DOHH2 (cell line): Measurements from ENCODE around the gene HSD17B11.

Experiments
- H3F3A ChIP-seq: fragments of 200-600 bp; sonication (generic), shearing (Covaris generic); 2 replicates; pipeline ENCODE4 v1.6.0; 2016; ENCODE audit warnings: antibody characterized with exemption, mild to moderate bottlenecking; ENCODE audit not compliant: control insufficient read depth, insufficient read depth
- H3K27ac ChIP-seq: fragments of 200-600 bp; sonication (generic); 2 replicates; pipeline ENCODE4 v1.5.1; 2014; ENCODE audit warnings: low read depth, mild to moderate bottlenecking, low read length, moderate library complexity
- H3K27me3 ChIP-seq: fragments of 200-600 bp; sonication (generic); 2 replicates; pipeline ENCODE4 v1.6.1; 2014; ENCODE audit warnings: mild to moderate bottlenecking, low read length, mixed read lengths; ENCODE audit not compliant: control insufficient read depth
- H3K36me3 ChIP-seq: fragments of 200-600 bp; sonication (generic); 2 replicates; pipeline ENCODE4 v1.6.1; 2014; ENCODE audit warnings: mild to moderate bottlenecking, low read length, moderate library complexity, mixed read lengths; ENCODE audit not compliant: control insufficient read depth
- H3K4me1 ChIP-seq: fragments of 200-600 bp; sonication (generic); 2 replicates; pipeline ENCODE4 v1.6.1; 2014; ENCODE audit warnings: mild to moderate bottlenecking, low read length, mixed read lengths; ENCODE audit not compliant: control insufficient read depth
- H3K4me2 ChIP-seq: fragments of 200-600 bp; sonication (generic); 2 replicates; pipeline ENCODE4 v1.6.0; 2014; ENCODE audit warnings: mild to moderate bottlenecking, low read length, moderate library complexity
- H3K4me3 ChIP-seq: fragments of 200-600 bp; sonication (generic); 2 replicates; pipeline ENCODE4 v1.5.1; 2014; ENCODE audit warnings: mild to moderate bottlenecking, low read length, mixed read lengths
- H3K79me2 ChIP-seq: fragments of 200-600 bp; sonication (generic); 2 replicates; pipeline ENCODE4 v1.6.1; 2014; ENCODE audit warnings: mild to moderate bottlenecking, low read length, mixed read lengths; ENCODE audit not compliant: control insufficient read depth
- H3K9me2 ChIP-seq: fragments of 200-600 bp; sonication (generic); replicated peaks from 2 replicates; pipeline ENCODE4 v1.6.1; 2014; ENCODE audit warnings: mild to moderate bottlenecking, low read length, mixed read lengths; ENCODE audit not compliant: control insufficient read depth
- H3K9me3 ChIP-seq: fragments of 200-600 bp; sonication (generic); 2 replicates; pipeline ENCODE4 v1.6.1; 2014; ENCODE audit warnings: antibody characterized with exemption, low read length, mixed read lengths; ENCODE audit not compliant: control insufficient read depth, insufficient read depth
- H4K20me1 ChIP-seq: fragments of 200-600 bp; sonication (generic); 2 replicates; pipeline ENCODE4 v1.6.0; 2014; ENCODE audit warnings: low read depth, mild to moderate bottlenecking, antibody characterized with exemption, low read length, moderate library complexity; ENCODE audit not compliant: control insufficient read depth, insufficient read depth
- CTCF ChIP-seq: fragments of 200-600 bp; sonication (generic); IDR thresholded peaks from one replicate; pipeline ENCODE4 v1.5.1; 2014; ENCODE audit warnings: antibody characterized with exemption, mild to moderate bottlenecking, low read depth, low read length; ENCODE audit not compliant: poor library complexity, severe bottlenecking
- EZH2phosphoT487 ChIP-seq: fragments of 200-600 bp; sonication (generic); IDR thresholded peaks from 2 replicates; pipeline ENCODE4 v1.6.1; 2017; ENCODE audit warnings: borderline replicate concordance, mild to moderate bottlenecking, antibody characterized with exemption, low read length, moderate library complexity, mixed read lengths

The HSD17B11 gene

GRCh38 chr4:87354168-87355102 lies 36.6 kb downstream of the HSD17B11 start:
- H3K4me2 ChIP-seq, result no peak overlapping the region

DNA sequence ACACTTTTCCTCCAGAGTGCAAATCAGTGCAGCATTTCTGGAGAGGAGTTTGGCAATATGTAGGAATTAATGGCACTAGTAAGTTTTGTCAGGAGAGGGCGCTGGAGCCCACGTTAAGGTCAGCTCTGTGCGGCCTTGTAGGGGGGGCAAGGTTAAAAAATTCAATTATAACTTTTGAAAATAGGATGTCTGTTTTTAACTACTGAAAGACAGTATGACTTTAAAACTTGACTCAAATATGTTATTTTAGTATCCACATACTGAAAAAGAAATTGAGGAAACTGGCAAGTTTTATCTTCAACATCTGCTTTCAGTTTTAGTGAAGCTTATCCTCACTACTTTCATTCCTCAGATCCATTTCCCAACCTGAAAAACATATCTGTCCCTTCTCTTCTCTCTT lies 37.4 kb downstream of the HSD17B11 start:
- H3K36me3 ChIP-seq, result no peaks in the 10 kb centered on the region
- no peak overlapping the region for H3K4me2 ChIP-seq
- H3K27me3 ChIP-seq, result no peaks in the 10 kb centered on the region
- no peaks in the 10 kb centered on the region for H3K4me1 ChIP-seq
- no peaks in the 10 kb centered on the region for H4K20me1 ChIP-seq
- H3F3A ChIP-seq, result no peaks in the 10 kb centered on the region
- H3K4me3 ChIP-seq, result no peak overlapping the region
- no peaks in the 10 kb centered on the region for H3K79me2 ChIP-seq
- no peaks in the 10 kb centered on the region for H3K9me2 ChIP-seq
- H3K9me3 ChIP-seq, result no peaks in the 10 kb centered on the region
- TF ChIP-seq EZH2phosphoT487 (no peak), CTCF (peak; percentile 78)
- H3K27ac ChIP-seq, result no peak overlapping the region

More at GRCh38 chr4:87354168-87355102, 36.6 kb downstream of the HSD17B11 start:
- H3K27ac ChIP-seq, result no peak overlapping the region
- H3K79me2 ChIP-seq, result no peaks in the 10 kb centered on the region
- H3K27me3 ChIP-seq, result no peaks in the 10 kb centered on the region
- no peaks in the 10 kb centered on the region for H3K9me2 ChIP-seq
- no peak overlapping the region for H3K4me3 ChIP-seq
- no peaks in the 10 kb centered on the region for H3K9me3 ChIP-seq
- no peak for TF ChIP-seq CTCF
- H4K20me1 ChIP-seq, result no peaks in the 10 kb centered on the region
- H3F3A ChIP-seq, result no peaks in the 10 kb centered on the region
- no peaks in the 10 kb centered on the region for H3K36me3 ChIP-seq
- H3K4me1 ChIP-seq, result no peaks in the 10 kb centered on the region

GRCh38 chr4:87345139-87345538 lies 45.8 kb downstream of the HSD17B11 start:
- Histone ChIP-seq H3K4me1 (no peaks in the 10 kb centered on the region), H3K27me3 (no peaks in the 10 kb centered on the region)

More at GRCh38 chr4:87345139-87345538, 45.8 kb downstream of the HSD17B11 start:
- no peaks in the 10 kb centered on the region for H3K79me2 ChIP-seq
- no peak overlapping the region for H3K27ac ChIP-seq
- H3K4me3 ChIP-seq, result no peak overlapping the region
- H4K20me1 ChIP-seq, result no peaks in the 10 kb centered on the region
- no peaks in the 10 kb centered on the region for H3F3A ChIP-seq
- no peaks in the 10 kb centered on the region for H3K36me3 ChIP-seq
- no peak overlapping the region for H3K4me2 ChIP-seq
- TF ChIP-seq CTCF (no peak), EZH2phosphoT487 (no peak)
- H3K9me3 ChIP-seq, result no peaks in the 10 kb centered on the region
- H3K9me2 ChIP-seq, result no peaks in the 10 kb centered on the region
